ENCODE data around the gene OSBPL10.

Gene OSBPL10

GRCh38 chr3:31615071-31615875 is 365.8 kb downstream of the OSBPL10 start:
- no peak for DNase-seq (ENCODE audit: low read depth in 2 of 2)

- no peak for DNase-seq (ENCODE audit: low read depth in 2 of 2)
These were observed 366.7 kb downstream of the OSBPL10 start for GRCh38 chr3:31614162-31614921.

GRCh38 chr3:31613654-31614053 is 367.4 kb downstream of the OSBPL10 start:
- DNase-seq (ENCODE audit: low read depth in 2 of 2): no peak

GRCh38 chr3:31613177-31613576 is 367.9 kb downstream of the OSBPL10 start:
- DNase-seq (ENCODE audit: low read depth in 2 of 2): no peak

Data from activated CD8-positive, alpha-beta memory T cell treated with anti-CD3 and anti-CD28 coated beads for 4 hours (primary cell).